ENCODE data around the gene INTS7.

GRCh38 chr1:212009561-212009960 lies 25.8 kb downstream of the INTS7 start:
- no peak for TF ChIP-seq JUND (IDR thresholded peaks at IDR 0.05)
- no peak for TF ChIP-seq CTCF (IDR thresholded peaks at IDR 0.05)
- no peak for TF ChIP-seq RAD21 (IDR thresholded peaks at IDR 0.05; ENCODE audit: low read length)
- TF ChIP-seq SMC3 (IDR thresholded peaks at IDR 0.05; ENCODE audit: low read depth, low read length): no peak
